Jurkat, Clone E6-1 (cell line): ENCODE data around the gene KCNN3.
A peak's percentile ranks its signal among the peaks of the same experiment; 100 is the strongest.

Experiments used
- DNase-seq: peaks from one replicate; pipeline ENCODE4 v3.0.0-alpha.2; 2011; ENCODE audit warnings: low read depth, low spot score
- H3K4me3 ChIP-seq: 2 replicates; pipeline ENCODE4 v1.5.1; 2011; ENCODE audit warnings: mild to moderate bottlenecking, low read length, control low read depth, moderate library complexity

The KCNN3 gene

DNA sequence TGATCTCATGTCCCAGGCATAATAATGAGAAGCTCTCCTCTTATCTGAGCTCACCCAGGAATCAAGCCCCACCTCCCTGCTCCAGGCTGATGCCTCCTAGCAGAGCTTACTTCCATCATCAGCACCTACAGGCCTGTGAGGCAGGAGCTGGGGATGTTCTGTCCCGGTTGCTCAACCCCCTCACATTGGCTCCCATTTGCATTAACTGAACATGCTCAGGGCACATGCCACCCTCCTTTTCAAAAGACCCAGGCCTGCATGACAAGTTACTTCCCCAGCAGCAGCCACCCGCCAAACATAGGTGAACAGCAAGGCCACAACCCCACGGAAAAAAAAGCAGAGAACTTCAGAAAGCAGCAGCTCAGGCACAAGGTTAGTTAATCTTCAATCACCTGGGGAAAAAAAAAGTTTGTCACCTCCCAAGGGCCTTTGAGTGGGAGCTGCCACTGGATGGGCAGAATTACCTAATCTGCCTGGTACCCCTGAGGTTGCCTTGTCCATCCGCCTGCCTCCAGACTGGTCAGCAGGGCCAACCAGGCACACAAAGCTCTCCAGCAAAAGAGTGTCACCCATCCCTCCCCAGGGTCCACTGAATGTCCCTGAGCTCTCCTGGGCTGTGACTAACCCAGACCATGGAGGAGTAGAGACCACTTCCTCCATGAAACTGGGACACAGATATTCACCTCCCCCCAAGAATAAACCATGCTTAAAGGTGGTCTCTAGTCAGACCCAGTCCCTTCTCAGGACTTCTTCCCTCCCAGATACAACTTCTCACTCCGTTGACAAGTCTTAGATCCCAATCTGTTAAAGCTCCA, 4.4 kb downstream of the KCNN3 start:
- H3K4me3 ChIP-seq = no peak overlapping the region
- no peak for DNase-seq

DNA sequence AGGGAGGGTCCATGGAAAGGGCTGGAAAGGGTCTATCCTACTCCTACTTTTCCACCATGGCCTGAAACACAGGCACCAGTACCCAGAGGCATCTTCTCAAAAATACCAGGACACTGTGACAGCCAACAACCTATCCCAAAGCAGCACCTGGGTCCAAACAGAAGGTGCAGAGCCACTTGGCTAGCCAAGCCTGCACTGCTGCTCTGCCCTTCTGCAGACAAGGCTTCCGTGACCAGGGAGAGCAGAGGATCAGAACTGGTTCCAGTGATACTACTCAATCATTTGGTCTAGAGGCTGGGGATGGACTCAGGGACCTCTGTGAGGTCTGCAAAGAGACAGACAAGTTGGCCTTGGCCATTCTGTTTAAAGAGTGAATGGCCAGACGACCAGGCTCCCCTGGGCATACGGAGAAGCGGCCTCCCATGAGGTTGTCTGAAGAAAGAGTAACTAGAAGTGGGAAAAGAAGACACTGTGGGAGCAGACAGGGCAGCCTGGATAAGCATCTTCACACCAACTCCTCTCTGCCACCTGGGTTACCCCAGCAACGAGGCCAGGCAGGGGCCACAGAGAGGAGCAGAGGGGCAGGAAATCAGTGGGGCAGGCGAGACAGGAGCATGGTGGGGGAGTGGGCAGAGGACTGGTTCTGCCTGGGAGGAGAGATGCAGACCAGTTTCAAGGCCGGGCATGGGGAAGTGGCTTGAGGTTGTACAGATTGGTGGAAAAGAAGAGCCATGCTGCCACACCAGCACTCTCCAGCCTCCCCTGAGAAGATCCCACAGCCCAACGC, 5.7 kb downstream of the KCNN3 start:
- no peak for DNase-seq
- H3K4me3 ChIP-seq = no peak overlapping the region

DNA sequence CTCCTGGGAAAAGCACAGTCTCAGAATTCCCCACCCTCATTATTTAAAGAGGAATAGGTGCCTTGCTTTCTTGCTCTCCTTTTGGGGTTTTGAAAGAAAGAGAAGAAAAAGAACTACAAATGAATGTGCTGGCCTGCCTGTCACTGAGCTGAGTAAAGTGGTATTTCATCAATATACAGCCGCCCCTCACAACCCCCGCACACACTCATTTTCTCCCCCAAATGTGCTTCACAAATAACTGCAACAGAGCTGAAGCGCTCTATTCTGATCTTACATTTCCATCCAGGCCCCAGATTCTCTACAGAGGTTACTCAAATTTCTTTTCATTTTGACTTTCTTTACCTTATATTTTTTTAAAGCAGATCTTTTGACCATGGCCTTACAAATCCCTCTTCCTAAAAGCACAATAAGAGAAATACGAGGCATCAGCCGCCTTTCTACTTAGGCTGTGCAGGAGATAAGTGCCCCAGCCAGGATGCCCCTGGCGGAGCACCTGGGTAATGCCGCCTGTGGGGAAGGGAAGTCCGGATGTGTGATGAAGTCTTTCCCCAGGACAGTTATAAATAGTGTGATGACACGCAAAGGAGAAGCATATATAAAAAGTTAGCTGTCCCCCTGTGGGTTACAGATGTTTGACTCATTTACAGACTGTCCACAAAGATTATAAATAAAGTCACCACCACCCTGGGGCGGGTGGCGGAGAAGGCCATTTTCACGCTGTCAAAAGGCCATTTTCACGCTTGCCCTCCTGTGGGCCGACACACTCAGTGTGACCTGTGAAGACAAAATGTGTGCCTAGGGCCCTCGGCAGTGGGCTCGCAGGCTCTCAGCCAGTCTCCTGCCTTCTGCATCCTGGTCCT, 6.5 kb downstream of the KCNN3 start:
- DNase-seq = peak; percentile 68
- H3K4me3 ChIP-seq = no peak overlapping the region

DNA sequence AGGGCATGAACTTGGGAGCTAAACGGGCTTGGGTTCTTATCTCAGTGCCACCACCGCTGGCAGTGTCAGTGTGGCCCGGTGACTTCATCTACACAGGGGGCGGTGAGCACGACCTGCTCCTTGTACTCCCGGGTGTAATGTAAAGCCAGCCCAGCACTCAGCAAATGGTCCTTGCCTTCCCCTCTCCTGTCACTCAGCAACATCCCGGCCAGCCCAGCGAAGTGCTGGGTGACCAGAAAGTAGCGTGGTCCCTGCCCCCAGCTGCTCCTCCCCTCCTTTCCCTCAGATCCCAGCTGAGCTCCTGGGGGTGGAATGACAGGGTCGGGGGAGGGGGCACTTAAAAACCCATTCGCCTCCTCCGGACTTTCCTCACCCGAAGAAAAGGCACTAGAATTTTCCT, 7.2 kb downstream of the KCNN3 start:
- no peak for DNase-seq

DNA sequence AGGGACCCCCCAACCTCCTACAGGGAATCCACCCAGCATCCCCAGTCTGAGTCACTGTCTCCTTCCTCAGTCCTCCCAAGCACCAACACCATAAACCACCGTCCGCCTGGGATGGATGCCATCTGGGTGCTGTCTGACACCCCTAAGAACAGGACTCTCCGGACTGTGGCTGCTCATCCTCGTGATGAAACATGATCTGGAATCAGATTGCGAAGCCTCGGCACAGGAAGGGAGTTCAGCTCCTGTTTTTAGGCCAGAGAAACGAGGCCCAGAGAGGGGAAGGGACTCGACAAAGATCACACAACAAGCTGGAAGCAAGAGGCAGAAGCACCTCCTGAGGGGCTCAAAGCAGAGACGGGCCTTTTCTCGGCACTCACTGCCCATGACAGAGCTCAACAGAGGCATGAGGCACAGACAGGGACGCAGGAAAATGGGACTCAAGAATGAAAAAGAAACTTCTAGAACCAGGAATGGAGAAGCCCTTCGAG, 8.4 kb downstream of the KCNN3 start:
- H3K4me3 ChIP-seq = no peak overlapping the region
- no peak for DNase-seq

More for the DNA sequence above, 7.2 kb downstream of the KCNN3 start:
- no peak overlapping the region for H3K4me3 ChIP-seq

DNA sequence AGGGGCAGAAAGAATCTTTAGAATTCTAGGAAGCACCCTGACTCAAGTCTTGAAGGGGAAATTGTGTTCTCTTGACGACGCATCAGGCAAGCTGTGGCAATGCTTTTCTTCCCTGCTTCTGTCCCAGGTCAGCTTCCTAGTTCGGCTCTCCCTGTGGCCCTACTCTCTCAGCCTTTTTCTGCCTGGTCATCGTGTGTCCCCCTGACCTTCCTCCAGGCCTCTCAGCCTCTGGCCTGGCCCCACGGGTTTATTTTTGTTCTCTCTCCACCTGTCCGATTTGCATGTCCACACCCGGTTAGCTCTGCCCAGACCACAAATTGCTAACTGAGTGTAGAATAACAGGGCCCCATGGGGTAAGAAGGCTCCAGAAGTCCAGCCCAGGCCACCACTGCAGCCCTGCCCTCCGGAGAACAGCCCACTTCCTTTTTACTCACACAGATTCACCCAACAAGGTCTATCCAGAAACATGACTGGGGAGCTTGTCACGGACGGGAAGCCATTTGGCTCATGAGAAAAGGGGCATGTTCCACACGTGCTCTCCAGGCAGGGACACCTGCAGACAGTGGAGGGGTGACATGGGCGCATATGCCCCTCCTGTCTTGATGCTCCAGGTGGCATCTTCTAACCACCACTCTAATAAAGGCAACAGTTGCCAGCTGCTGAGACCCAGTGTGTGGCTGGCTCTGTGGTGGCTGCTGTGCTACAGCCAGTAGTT, 9.8 kb downstream of the KCNN3 start:
- no peak overlapping the region for H3K4me3 ChIP-seq
- DNase-seq = peak; percentile 87

DNA sequence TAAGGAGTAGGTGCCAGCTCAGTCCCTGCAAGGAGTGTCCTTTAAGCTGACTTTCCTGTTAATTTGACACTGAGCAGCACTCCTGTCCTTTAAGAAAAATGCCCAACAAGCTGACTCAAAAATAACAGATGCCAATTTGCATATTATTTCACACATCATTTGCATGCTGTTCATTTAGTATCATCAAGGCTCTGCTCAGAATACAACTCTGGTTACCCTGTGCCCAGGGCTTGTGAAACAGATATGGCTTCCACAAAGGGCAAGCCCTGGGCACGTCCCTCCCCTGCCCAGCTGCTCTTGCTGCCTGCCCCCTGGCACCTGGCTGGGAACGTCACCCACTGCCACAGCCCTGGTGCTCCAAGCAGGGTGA, 10.3 kb downstream of the KCNN3 start:
- no peak overlapping the region for H3K4me3 ChIP-seq
- no peak for DNase-seq

DNA sequence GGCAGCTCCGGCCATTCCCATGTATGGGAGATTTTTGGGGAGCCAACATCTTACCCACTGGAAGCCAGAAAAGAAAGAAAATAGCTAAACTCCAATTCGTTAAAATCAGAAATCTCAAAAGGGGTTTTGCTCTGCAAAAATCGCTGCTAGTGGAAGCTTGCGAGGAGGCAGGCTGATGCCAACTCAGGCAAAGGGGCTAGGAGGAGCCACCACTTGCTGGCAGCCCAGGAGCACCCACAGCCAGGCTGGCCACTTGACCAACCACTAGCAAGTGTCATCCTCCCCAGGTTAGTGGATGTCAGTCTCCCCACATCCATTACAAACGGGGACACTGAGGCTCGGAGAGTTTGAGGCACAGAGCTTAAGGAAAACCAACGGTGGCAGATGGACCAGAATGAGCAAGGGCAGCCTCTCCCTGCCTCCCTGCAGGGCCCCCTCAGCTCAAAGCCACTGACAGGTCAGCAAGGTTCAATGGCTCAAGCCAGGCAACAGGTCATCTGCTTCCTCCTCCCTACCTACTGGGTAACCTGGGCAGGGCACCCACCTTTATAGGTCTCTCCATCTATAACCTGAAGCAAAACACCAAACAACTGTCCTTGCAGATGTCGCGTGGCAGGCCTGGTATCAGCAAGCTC, 10.8 kb downstream of the KCNN3 start:
- DNase-seq = no peak
- no peak overlapping the region for H3K4me3 ChIP-seq

DNA sequence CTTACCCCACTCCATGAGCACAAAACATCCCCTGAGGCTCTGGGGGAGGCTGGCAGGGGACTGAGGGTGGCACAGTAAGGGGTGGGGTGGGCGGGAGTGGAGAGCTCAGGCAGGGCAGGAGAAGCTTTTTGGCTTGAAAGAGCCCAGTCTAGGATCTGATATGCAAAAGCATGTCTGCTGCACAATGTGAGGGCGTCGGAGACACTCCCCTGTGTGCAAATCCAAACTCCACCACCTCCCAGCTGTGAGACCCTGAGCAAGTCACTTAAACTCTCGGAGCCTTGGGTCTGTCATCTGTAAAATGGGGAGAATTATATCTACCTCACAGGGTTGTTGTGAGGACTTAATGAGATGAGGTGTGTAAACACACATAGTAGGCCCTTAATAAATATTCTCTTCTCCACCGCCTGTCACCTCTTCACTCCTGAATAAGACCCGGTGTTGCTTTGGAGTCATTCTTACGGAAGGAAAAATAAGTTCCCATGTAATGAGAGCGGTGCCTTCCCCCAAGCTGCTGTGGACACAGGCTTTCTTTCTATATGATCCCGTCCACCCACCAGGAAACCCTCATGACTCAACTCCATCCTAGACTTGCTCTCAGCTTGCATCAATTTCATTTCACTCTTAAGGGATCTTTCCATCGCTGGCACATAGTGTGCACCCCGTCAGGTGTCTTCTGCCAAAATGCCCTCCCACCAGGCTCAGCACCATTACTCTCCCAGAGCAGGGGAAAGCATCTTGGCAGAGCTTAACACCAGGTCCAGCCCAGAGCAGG, 12.5 kb downstream of the KCNN3 start:
- DNase-seq = no peak
- no peak overlapping the region for H3K4me3 ChIP-seq

DNA sequence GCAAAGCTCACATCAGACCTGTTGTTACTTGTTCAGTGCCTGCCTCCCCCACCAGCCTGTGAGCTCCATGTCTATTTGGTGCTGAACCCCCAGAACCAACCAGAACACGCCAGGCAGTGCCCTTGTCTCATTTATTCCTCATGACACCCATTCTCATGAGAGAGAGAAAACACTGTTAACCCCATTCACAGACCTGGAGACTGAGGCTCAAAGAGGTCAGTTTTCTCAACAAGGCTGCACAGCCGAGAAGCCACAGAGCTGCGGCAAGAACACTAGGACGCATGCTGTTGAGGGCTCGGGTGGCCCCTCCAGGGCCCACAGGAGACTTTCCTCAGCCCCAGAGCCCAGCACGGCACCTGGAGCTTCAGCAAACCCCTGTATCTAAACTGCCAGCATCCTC, 13.1 kb downstream of the KCNN3 start:
- DNase-seq = no peak
- H3K4me3 ChIP-seq = no peak overlapping the region

DNA sequence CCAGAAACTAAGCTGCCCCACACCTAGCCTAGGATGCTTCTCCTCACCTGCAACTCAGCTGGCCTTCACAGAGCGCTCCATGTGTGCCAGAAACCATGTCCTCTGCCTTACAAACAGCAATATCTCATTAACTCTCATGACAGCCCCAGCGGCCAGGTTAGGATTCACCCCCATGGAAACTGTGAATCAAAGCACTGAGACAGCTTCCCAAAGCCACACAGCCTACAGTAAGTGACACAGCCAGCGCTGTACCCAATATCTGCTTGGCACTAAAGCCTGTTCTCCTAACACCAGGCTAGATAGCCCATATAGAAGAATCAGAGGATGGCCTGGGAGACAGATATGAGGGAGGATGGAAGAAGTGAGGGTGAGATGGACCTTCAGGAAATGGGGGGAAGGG, 13.5 kb downstream of the KCNN3 start:
- no peak for DNase-seq
- no peak overlapping the region for H3K4me3 ChIP-seq

DNA sequence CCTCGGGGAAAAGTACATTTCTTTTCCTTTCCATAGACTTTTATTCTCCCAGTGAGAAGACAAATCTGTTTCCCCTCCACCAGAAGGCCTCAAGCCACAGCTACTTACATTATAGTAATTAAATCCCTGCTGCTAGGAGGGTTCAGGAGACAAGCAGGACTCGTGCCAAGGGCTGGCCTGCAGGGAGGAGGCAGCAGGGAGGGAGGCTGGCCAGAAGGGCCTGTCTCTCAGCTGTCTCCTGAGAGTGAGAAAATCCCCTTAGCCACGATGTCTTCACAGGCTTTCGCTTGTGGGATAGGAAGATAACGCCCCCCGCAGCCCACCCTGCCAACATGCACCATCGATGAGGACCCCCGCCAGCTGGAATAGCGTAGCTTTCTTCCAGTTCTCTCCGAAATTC, 14.0 kb downstream of the KCNN3 start:
- H3K4me3 ChIP-seq = no peak overlapping the region
- DNase-seq = no peak

DNA sequence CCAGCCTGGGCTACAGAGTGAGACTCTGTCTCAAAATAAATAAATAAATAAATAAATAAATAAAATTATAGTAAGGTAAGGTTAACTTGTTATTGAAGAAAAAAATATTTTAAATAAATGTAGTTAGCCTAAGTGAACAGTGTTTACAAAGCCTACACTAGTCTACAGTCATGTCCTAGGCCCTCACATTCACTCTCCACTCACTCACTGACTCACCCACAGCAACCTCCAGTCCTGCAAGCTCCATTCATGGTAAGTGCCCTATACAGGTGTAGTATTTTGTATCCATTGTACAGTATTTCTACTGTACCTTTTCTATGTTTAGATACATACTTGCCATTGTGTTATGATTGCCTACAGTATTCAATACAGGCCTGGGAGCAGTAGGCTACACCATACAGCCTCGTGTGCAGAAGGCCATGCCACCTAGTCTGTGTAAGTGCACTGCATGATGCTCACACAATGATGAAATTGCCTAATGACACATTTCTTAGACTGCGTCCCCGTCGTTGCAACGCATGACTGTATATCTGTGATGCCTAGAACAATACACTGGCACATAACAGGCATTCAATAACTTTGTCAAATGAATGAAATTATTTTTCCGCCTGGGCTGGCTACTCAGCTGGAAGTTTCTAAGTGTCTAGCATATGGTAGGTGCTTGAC, 14.8 kb downstream of the KCNN3 start:
- DNase-seq = no peak

DNA sequence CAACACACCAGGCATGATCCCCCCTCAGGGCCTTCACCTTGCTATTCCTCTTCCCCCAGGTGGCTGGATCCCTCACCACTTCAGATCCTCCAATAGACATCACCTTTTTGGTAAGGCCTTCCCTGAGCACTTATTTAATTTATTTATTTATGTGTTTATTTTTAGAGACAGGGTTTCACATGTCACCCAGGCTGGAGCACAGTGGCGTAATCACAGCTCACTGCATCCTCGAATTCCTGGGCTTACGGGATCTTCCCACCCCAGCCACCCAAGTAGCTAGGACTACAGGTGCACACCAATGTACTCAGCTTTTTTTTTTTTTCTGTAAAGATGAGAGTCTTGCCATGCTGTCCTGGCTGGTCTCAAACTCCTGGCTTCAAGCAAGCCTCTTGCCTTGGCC, 17.2 kb downstream of the KCNN3 start:
- H3K4me3 ChIP-seq = no peak overlapping the region
- no peak for DNase-seq

More for the DNA sequence above, 14.8 kb downstream of the KCNN3 start:
- no peak overlapping the region for H3K4me3 ChIP-seq

DNA sequence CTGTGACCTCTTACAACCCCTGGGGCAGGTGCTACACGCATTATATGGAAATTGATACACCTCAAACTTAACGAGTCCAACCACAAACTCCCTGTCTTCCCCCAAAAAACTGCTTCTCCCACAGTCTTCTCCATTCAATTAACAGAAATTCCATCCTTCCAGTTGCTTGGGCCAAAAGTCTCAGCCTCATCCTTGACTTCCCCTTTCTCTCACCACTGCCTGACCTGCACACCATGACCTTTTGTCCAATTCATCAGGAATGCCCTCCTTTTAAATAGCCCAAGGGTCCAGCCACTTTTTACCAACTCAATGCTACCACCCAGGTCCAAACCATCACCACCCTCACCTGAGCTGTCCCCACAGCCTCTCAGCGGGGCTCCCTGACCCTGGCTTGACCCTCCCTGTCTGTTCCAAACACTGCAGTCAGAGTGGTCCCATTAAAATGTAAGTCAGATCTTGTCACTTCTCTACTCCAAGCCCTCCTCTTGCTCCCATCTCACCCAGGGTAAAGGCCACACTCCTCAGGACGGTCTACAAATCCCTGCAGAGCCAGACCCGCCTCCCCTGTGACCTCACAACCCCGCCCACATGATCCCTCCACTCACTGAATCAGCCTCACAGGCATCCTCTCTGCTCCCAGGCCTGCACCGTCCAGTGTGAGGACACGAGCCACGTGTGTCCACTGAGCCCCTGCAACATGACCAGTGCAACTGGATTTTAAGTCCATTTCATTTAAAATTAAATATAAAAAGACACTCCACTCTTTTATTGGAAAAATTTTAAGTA, 18.5 kb downstream of the KCNN3 start:
- no peak overlapping the region for H3K4me3 ChIP-seq
- no peak for DNase-seq

DNA sequence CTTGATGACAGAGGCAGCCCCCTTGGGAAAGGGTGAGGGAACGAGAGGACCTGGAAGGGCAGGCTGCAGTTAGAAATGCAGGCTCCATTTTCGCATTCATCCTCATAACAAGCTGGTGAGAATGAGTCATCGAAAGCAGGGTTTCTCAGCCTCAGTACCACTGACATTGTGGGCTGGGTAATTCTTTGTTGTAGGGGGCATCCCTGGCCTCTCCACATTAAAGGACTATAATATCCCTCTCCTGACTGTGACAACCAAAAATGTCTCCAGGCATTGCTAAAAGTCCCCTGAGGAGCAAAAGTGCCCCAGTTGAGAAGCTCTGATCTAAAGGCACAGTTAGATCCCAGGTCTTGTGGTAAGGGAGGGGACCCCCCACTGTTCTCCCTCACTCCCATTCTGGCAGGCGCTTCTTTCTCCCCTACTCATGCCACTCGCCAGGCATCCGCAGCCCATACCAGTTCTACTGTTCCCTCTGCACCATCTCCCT, 20.4 kb downstream of the KCNN3 start:
- DNase-seq = no peak
- no peak overlapping the region for H3K4me3 ChIP-seq
